Aorta (tissue), 5 donors: ENCODE measurements around the gene INHBE. TPM values are rescaled to one million over a fixed set of nuclear protein-coding genes. Genes with fewer than 3 reads are reported as not detected.
"Not testable (repeated sequence)": the region's sequence is repeated elsewhere in the genome, so short reads cannot be mapped to it uniquely, and the experiment has no call there.

ENCODE experiments used
- ATAC-seq: fragments of 200-7000 bp; cut with Tn5 transposase; one replicate; pipeline ENCODE4 v1.9.1; 2022; ENCODE audit warnings: moderate library complexity; ENCODE audit not compliant: low FRiP score
- DNase-seq, 2 donors: peaks; one replicate each; pipeline ENCODE4 v3.0.0-alpha.2; 2020
- H3K27ac ChIP-seq, 2 donors: one replicate each; pipeline ENCODE4 v1.5.1; 2013; ENCODE audit warnings: low read length in 2 of 2, mild to moderate bottlenecking in 2 of 2, moderate library complexity in 2 of 2, control low read depth in 1 of 2, inconsistent platforms in 1 of 2, low read depth in 1 of 2
- H3K27me3 ChIP-seq, 2 donors: one replicate each; pipeline ENCODE4 v1.6.1; 2013; ENCODE audit warnings: control low read depth in 1 of 2, low read length in 1 of 2, mild to moderate bottlenecking in 1 of 2, moderate library complexity in 1 of 2; ENCODE audit not compliant: insufficient read depth in 2 of 2, control insufficient read depth in 1 of 2
- H3K36me3 ChIP-seq, 2 donors: one replicate each; pipeline ENCODE4 v1.6.1; 2013; ENCODE audit warnings: control low read depth in 1 of 2, low read length in 1 of 2, mild to moderate bottlenecking in 1 of 2; ENCODE audit not compliant: insufficient read depth in 2 of 2, control insufficient read depth in 1 of 2
- H3K4me1 ChIP-seq, 2 donors: one replicate each; pipeline ENCODE4 v1.6.1; 2013; ENCODE audit warnings: low read length in 2 of 2, control low read depth in 1 of 2, mild to moderate bottlenecking in 1 of 2, moderate library complexity in 1 of 2; ENCODE audit not compliant: insufficient read depth in 2 of 2, control insufficient read depth in 1 of 2
- H3K4me3 ChIP-seq, 2 donors: one replicate each; pipeline ENCODE4 v1.5.1; 2013; ENCODE audit warnings: low read length in 2 of 2, control low read depth in 1 of 2, mild to moderate bottlenecking in 1 of 2
- H3K9me3 ChIP-seq: one replicate; pipeline ENCODE4 v1.6.1; 2013; ENCODE audit warnings: mild to moderate bottlenecking, low read length; ENCODE audit not compliant: control insufficient read depth
- WGBS, 2 donors: extraction: QIAGEN DNeasy Blood & Tissue Kit; methylation state at CpG; one replicate each; pipeline ENCODE4 v1.1.7; 2013; 5-methylcytosine and 5-hydroxymethylcytosine counted together
- intact Hi-C, 2 donors: fragments of 100-400 bp; cut with DNase I; formaldehyde crosslinking; loops; one replicate each; pipeline versions ENCODE4 v1.14.2 to v1.15.0; 2022
- polyA plus RNA-seq, 2 donors: library from polyadenylated mRNA; stranded (reverse); fragments of 200-250 nt; gene quantifications; one replicate each; pipeline ENCODE4 v1.2.3, GENCODE V29; 2013
- total RNA-seq, 2 donors: library from RNA; stranded (reverse); fragmentation: NEBNext Ultra II Directional; extraction: Animal tissue kit (Norgen Biotek cat#: 25700); gene quantifications; one replicate each; pipeline ENCODE4 v1.2.1, GENCODE V29; 2021
- donor health status: healthy with polysubstance abuse.
- donor health status: Bipolar disorder and iron deficiency.
- donor health status: DM: no; HTN: no; CAD: no.
- donor health status: DM: no; HTN: no; CAD: no.
- donor health status: DM: yes; HTN: yes; CAD: no.

Gene INHBE
- total and polyA plus RNA-seq, 4 donors, result not detected

GRCh38 chr12:57495051-57495701 is 40.1 kb downstream of the INHBE start:
- H3K36me3 ChIP-seq, result not testable (repeated sequence)

GRCh38 chr12:57496822-57497221 is 41.7 kb downstream of the INHBE start:
- H3K4me3 ChIP-seq, result no peak overlapping the region
- H3K36me3 ChIP-seq, result peaks cover 3 to 6% of the 10 kb centered on the region in 2 donors
- ATAC-seq, result no peak
- intact Hi-C loops, result no loop called here
- no peak for DNase-seq
- no peaks in the 10 kb centered on the region for H3K9me3 ChIP-seq
- H3K4me1 ChIP-seq, result no peaks in the 10 kb centered on the region
- H3K27ac ChIP-seq, result no peak overlapping the region
- H3K27me3 ChIP-seq, result no peaks in the 10 kb centered on the region

More at GRCh38 chr12:57495051-57495701, 40.1 kb downstream of the INHBE start:
- H3K9me3 ChIP-seq, H3K4me1 ChIP-seq, ATAC-seq, H3K27me3 ChIP-seq, H3K4me3 ChIP-seq, intact Hi-C loops, DNase-seq, H3K27ac ChIP-seq: not testable (repeated sequence)
- 93 to 95% methylated on average over 29 to 46 of the region's 48 CpGs for WGBS, 2 donors

GRCh38 chr12:57497223-57498131 is 42.4 kb downstream of the INHBE start:
- no peak for DNase-seq
- H3K4me3 ChIP-seq, result no peak overlapping the region
- no peaks in the 10 kb centered on the region for H3K27me3 ChIP-seq
- no peaks in the 10 kb centered on the region for H3K4me1 ChIP-seq
- H3K36me3 ChIP-seq, result peaks cover 5 to 6% of the 10 kb centered on the region in 2 donors
- intact Hi-C loops, result no loop called here
- no peak for ATAC-seq
- 90 to 93% methylated on average over 12 of the region's 12 CpGs for WGBS, 2 donors
- H3K27ac ChIP-seq, result no peak overlapping the region
- no peaks in the 10 kb centered on the region for H3K9me3 ChIP-seq

- WGBS, 2 donors, result 82 to 87% methylated on average over 9 of the region's 9 CpGs
- intact Hi-C loops, result no loop called here
- no peak overlapping the region for H3K4me3 ChIP-seq
- H3K9me3 ChIP-seq, result no peaks in the 10 kb centered on the region
- peaks cover 4 to 5% of the 10 kb centered on the region in 2 donors for H3K36me3 ChIP-seq
- ATAC-seq, result no peak
- no peaks in the 10 kb centered on the region for H3K4me1 ChIP-seq
- no peaks in the 10 kb centered on the region for H3K27me3 ChIP-seq
- DNase-seq, result no peak
- no peak overlapping the region for H3K27ac ChIP-seq
These were observed 43.0 kb downstream of the INHBE start for GRCh38 chr12:57498132-57498502.

- Histone ChIP-seq H3K36me3 (peaks cover 4 to 5% of the 10 kb centered on the region in 2 donors), H3K9me3 (no peaks in the 10 kb centered on the region), H3K4me1 (no peaks in the 10 kb centered on the region), H3K4me3 (no peak overlapping the region), H3K27me3 (no peaks in the 10 kb centered on the region), H3K27ac (no peak overlapping the region)
- DNase-seq (no peak), ATAC-seq (no peak)
- intact Hi-C loops, result no loop called here
- WGBS, 2 donors, result 90 to 92% methylated on average over 4 of the region's 4 CpGs
These were observed 43.5 kb downstream of the INHBE start for GRCh38 chr12:57498571-57498970.

GRCh38 chr12:57500213-57500612 is 45.1 kb downstream of the INHBE start:
- ATAC-seq, result no peak
- H3K4me3 ChIP-seq, result no peak overlapping the region
- H3K4me1 ChIP-seq, result no peaks in the 10 kb centered on the region
- no peak overlapping the region for H3K27ac ChIP-seq
- WGBS, 2 donors, result 94 to 98% methylated on average over 11 of the region's 11 CpGs
- H3K9me3 ChIP-seq, result no peaks in the 10 kb centered on the region
- no peaks in the 10 kb centered on the region for H3K27me3 ChIP-seq
- intact Hi-C loops, result no loop called here
- DNase-seq, result no peak
- peaks cover 5 to 6% of the 10 kb centered on the region in 2 donors for H3K36me3 ChIP-seq

- H3K36me3 ChIP-seq, DNase-seq, H3K27ac ChIP-seq, intact Hi-C loops, H3K4me1 ChIP-seq, H3K9me3 ChIP-seq, ATAC-seq, H3K4me3 ChIP-seq, H3K27me3 ChIP-seq: not testable (repeated sequence)
- WGBS, 2 donors, result 96% methylated on average over 22 of the region's 22 CpGs
These were observed 47.3 kb downstream of the INHBE start for GRCh38 chr12:57502311-57502969.

GRCh38 chr12:57506541-57506940 is 51.4 kb downstream of the INHBE start:
- H3K4me1 ChIP-seq, ATAC-seq, H3K4me3 ChIP-seq, intact Hi-C loops, H3K27ac ChIP-seq, DNase-seq, H3K36me3 ChIP-seq, H3K9me3 ChIP-seq, H3K27me3 ChIP-seq: not testable (repeated sequence)
- 94 to 99% methylated on average over 3 to 4 of the region's 4 CpGs for WGBS, 2 donors
